Omental fat pad (tissue), 4 donors: ENCODE measurements around the gene PHF13. TPM values are rescaled to one million over a fixed set of nuclear protein-coding genes. Genes with fewer than 3 reads are reported as not detected.
"Not testable (repeated sequence)": the region's sequence is repeated elsewhere in the genome, so short reads cannot be mapped to it uniquely, and the experiment has no call there.

Experiments used
- ATAC-seq: fragments of 150-250 bp; one replicate; pipeline ENCODE4 v1.9.1; 2016; ENCODE audit warnings: mild to moderate bottlenecking, moderate library complexity; ENCODE audit not compliant: low FRiP score
- DNase-seq: peaks from one replicate; pipeline ENCODE4 v3.0.0-alpha.2; 2019; ENCODE audit warnings: low spot score
- CTCF ChIP-seq, 3 donors: fragments of 450-650 bp; IDR thresholded peaks; one replicate each; pipeline ENCODE4 v1.5.1; 2016 to 2017; ENCODE audit warnings: antibody characterized with exemption in 3 of 3, mild to moderate bottlenecking in 3 of 3, moderate library complexity in 2 of 3
- total RNA-seq, 4 donors: library from RNA; depleted of rRNA; stranded (reverse); fragments of >200 nt; gene quantifications; one replicate each; pipeline ENCODE4 v1.1.0, GENCODE V29; 2016

The PHF13 gene
- total RNA-seq, 4 donors from 2014 or later, result 8.6 to 15.1 (median 14.7) TPM

DNA sequence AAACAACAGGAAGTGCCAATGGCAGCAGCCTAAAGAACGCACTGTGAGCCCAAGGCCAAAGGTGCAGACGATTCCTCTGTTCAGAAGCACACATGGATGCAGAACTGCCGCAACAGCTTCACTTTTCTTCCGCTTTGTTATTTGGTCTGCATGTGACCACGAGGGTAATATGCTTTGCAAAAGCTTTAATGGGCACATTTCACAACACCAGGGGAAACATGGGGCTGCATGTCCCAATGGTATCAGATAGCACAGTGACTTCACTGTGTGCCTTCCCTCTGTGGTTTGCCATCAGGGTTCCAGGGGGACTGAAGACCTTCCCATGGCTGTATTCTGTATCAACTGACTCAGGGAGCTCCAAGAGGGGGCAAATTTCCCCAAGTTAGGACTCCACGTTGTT lies 39.5 kb downstream of the PHF13 start:
- ATAC-seq (no peak), DNase-seq (no peak)
- TF ChIP-seq CTCF (IDR thresholded peaks at IDR 0.05), result no peak

DNA sequence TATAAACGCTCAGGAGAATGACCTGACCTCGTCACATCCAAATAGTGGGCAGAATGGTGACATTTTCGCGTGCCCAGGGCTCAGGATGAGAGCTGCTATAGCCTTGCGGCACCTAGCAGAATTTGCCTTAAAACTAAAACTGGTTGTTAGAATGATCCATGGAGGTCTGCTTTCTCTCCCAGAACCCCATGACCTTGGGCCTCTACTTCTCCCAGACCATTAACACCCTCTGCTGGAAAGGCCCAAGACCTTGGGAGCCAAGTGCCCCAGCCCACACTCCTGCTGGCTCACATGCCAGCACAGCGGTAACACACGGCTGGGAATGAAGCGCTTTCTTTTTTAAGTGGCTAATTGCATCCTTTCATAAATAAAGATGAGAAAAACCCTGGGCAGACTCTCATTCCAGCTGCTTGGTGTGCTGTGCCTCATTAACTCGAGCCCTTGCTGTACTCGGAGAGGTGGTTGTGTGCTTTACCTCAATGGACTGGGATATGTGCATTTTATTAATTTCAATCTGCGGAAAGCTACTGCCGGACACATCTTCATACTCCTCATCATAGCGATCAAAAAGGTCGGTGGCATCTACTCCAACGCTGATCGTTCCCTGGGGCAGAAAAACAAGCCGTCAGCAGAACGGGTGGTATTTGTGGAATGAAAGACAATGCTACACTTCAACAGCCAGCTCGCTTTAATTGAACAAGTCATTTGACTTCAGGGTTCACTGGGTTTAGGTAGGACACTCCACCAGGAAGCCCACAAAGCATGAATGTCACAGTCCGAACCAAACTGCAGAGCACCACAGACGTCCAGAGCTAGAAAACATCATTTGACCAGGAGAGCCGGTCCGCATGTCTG lies 40.1 kb downstream of the PHF13 start:
- no peak for TF ChIP-seq CTCF (IDR thresholded peaks at IDR 0.05)
- no peak for DNase-seq
- ATAC-seq, result no peak

GRCh38 chr1:6657138-6657537 lies 43.6 kb downstream of the PHF13 start:
- TF ChIP-seq CTCF (IDR thresholded peaks at IDR 0.05), result no peak
- DNase-seq, result no peak
- no peak for ATAC-seq

DNA sequence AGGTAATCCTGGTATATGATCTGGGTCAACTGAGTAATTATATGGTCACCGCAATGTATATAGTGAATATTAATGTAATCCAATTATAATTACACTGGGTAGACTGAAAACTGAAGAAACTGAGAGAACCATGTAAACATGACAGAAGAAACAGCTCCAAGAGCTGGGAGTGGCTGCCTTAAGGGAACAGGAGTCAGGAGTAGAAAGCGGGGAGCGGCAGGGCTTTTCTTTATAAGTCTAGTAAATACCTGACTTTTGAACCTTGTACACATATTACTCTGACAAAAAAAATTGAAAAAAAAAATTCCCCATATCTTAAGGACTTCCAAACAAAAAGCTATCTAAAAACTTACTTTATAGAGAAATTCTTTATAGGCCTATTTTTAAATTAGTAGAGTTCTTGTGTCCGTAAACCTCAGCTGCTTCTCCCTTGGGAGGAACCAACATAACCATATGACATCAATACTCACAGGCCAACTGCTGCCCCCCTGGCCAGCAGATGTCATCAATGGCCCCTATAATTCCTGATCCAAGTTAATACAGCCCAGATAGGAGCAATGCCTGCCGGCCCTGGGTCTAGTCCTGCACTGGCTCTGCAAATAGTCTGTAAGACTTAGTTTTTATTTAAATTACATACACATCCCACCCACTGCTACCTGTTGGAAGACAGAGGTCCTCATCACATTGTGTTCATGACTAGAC lies 45.0 kb downstream of the PHF13 start:
- ATAC-seq (no peak), DNase-seq (no peak)
- TF ChIP-seq CTCF (IDR thresholded peaks at IDR 0.05), result no peak

- no peak for ATAC-seq
These were observed 47.0 kb downstream of the PHF13 start for GRCh38 chr1:6660415-6661049.

DNA sequence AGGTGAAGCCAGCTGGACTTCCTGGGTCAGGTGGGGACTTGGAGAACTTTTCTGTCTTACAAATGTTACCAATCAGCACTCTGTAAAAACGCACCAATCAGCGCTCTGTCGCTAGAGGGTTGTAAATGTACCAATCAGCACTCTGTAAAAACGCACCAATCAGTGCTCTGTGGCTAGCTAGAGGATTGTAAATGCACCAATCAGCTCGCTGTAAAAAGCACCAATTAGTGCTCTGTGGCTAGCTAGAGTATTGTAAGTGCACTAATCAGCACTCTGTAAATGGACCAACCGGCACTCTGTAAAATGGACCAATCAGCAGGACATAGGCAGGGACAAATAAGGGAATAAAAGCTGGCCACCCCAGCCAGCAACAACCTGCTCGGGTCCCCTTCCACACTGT lies 48.9 kb downstream of the PHF13 start:
- not testable (repeated sequence) for DNase-seq, ATAC-seq

More at GRCh38 chr1:6660415-6661049, 47.0 kb downstream of the PHF13 start:
- no peak for DNase-seq
- no peak for TF ChIP-seq CTCF (IDR thresholded peaks at IDR 0.05)

- TF ChIP-seq CTCF (IDR thresholded peaks at IDR 0.05), result no peak
- DNase-seq (no peak), ATAC-seq (no peak)
These were observed 53.2 kb downstream of the PHF13 start for GRCh38 chr1:6666696-6667095.
